NCI-H2171 treated with DMSO at 0.1 percent for 48 hours (cell line): ENCODE data around the gene SGTA.
"Not testable (repeated sequence)": the region's sequence is repeated elsewhere in the genome, so short reads cannot be mapped to it uniquely, and the experiment has no call there.

Experiments
- DNase-seq: peaks from one replicate; lab custom pipeline; 2025; lab: John Stamatoyannopoulos, UW

SGTA gene

GRCh38 chr19:2713170-2713569, 69.9 kb downstream of the SGTA start:
- DNase-seq = not testable (repeated sequence)

- no peak for DNase-seq
These were observed 71.2 kb downstream of the SGTA start for GRCh38 chr19:2711875-2712205.

GRCh38 chr19:2711172-2711874, 71.8 kb downstream of the SGTA start:
- DNase-seq = no peak

GRCh38 chr19:2706251-2706650, 76.8 kb downstream of the SGTA start:
- DNase-seq = no peak
